ENCODE data around the gene SBNO2. TPM values are rescaled to one million over a fixed set of nuclear protein-coding genes. Genes with fewer than 3 reads are reported as not detected.
"Not testable (repeated sequence)": the region's sequence is repeated elsewhere in the genome, so short reads cannot be mapped to it uniquely, and the experiment has no call there.

SBNO2 gene
- total RNA-seq, 1 donor from 2014 or later: 14.7 TPM

- DNase-seq (ENCODE audit: missing footprints) (no peak), ATAC-seq (no peak)
- intact Hi-C loops (cut with DNase I): no loop called here
Observed at GRCh38 chr19:1115646-1116420, 58.2 kb downstream of the SBNO2 start.

GRCh38 chr19:1114728-1115127 lies 59.3 kb downstream of the SBNO2 start:
- ATAC-seq: not testable (repeated sequence)
- intact Hi-C loops (cut with DNase I): loop anchor here (5.0 kb wide), 1 partner anchor 78 kb away; no protein-coding TSS in a partner anchor

DNA sequence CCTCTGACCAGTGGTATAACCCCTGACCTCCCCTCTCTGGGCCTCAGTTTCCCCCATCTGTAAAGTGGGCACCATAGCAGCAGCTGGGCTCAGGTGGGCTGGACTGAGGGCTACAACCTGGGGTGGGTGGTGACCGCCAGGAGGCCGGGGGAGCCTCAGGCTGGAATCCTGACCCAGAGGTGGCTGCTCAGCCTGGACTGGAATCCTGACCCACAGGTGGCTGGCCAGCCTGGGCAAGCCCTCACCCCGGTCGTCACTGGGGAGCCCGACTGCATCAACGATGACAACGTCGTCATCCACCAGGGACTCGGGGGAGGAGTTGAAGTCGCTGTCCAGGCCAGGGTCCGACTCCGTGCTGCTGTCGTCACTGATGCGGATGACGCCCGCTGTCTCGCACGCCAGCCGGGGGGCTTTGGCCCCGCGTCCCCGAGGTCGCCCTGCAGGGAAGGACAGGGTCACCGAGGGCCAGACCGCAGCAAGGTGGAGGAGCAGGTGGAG lies 60.0 kb downstream of the SBNO2 start:
- intact Hi-C loops (cut with DNase I): loop anchor here (2.0 to 5.0 kb wide), 2 partner anchors 78 to 127 kb away; partner anchors contain the start of gene ATP5F1D
- ATAC-seq (no peak), DNase-seq (ENCODE audit: missing footprints) (no peak)

More at GRCh38 chr19:1114728-1115127, 59.3 kb downstream of the SBNO2 start:
- DNase-seq (ENCODE audit: missing footprints): not testable (repeated sequence)

DNA sequence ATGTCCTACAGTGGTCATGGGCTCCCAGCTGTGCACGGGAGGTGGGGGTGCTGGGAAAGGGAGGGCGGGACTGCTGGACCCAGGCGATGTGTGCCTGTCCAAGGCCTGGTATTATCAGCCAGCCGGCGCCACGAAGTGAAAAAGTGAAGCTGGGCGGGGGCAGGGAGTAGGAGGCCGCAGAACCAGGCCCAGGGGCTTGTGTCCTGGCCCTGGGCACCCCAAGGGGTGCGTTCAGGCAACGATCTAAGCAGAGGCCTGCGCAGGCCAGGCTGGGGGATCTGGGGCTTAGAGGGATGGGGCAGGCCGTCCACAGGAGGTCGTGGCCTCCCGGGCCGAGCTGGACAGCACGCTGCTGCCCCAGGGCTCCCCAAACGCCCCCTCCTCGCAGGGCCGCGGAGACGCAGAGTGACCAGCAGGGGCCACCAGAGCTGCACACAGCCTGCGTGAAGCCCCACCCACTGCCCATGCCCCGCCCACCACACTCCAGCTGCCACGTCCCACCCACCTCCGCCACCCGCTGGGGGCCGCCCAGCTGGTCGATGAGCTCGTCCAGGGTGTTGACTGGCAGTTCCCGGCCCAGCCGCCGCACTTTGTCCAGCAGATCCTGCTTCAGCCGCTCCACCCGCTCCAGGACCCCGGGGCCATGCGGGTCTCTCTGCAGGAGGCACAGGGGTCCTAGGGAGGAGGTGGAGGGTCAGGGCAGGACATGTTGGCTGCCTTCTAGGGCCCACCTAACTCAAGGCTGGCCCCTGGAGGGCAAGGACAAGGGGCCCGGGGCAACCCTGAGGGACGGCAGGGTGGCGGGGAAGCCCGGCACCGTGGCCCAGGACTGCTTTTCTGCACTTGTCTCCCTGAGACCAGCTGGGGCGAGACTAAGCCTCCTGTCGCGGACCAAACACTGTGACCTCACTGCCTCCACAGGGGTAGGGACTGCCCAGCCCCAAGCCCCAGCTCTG lies 60.8 kb downstream of the SBNO2 start:
- intact Hi-C loops (cut with DNase I): loop anchor here (2.0 to 5.0 kb wide), 2 partner anchors 79 to 127 kb away; partner anchors contain the start of gene ATP5F1D
- ATAC-seq: peak; percentile 94
- peak; percentile 97 for DNase-seq (ENCODE audit: missing footprints)

DNA sequence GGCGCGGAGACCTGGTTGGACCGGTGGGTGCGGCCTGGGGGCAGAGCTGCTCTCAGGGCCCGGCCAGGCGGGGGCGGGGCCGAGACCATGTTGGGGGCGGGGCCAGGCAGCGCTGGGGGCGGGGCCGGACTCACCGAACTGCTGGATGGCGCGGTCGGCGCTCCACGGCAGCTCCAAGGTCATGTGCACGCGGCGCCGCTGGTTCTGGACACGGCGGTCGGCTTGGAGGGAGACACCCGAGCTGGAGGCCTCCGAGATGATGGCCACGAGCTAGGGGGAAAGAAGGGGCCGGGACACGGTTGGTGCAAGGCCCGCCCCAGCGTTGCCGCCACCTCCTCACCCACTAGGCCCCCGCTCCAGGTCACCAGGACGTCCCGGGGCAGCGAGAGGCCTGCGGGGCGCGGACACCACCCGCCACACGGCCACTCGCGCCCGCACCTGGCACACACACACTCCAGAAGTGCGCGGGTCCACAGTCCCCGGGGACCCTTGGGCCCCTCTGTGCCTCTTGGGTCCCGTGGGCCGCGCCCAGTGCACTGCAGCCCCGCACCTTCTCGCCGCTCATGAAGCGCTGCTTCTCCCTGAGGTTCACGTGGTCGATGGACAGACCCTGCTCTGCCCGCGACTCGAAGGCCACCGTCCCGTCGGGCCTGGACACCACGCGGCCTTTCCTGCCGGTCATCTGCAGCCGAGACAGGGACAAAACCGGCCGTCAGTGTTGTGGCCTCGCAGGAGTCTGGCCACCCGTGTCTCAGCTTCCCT lies 61.6 kb downstream of the SBNO2 start:
- DNase-seq (ENCODE audit: missing footprints) (no peak), ATAC-seq (peak; percentile 26)
- intact Hi-C loops (cut with DNase I): loop anchor here (2.0 to 5.0 kb wide), 2 partner anchors 80 to 128 kb away; partner anchors contain the start of gene ATP5F1D

- ATAC-seq: no peak
- intact Hi-C loops (cut with DNase I): loop anchor here (2.0 to 5.0 kb wide), 2 partner anchors 81 to 129 kb away; partner anchors contain the start of gene ATP5F1D
- DNase-seq (ENCODE audit: missing footprints): no peak
Observed at GRCh38 chr19:1111641-1112267, 62.3 kb downstream of the SBNO2 start.

DNA sequence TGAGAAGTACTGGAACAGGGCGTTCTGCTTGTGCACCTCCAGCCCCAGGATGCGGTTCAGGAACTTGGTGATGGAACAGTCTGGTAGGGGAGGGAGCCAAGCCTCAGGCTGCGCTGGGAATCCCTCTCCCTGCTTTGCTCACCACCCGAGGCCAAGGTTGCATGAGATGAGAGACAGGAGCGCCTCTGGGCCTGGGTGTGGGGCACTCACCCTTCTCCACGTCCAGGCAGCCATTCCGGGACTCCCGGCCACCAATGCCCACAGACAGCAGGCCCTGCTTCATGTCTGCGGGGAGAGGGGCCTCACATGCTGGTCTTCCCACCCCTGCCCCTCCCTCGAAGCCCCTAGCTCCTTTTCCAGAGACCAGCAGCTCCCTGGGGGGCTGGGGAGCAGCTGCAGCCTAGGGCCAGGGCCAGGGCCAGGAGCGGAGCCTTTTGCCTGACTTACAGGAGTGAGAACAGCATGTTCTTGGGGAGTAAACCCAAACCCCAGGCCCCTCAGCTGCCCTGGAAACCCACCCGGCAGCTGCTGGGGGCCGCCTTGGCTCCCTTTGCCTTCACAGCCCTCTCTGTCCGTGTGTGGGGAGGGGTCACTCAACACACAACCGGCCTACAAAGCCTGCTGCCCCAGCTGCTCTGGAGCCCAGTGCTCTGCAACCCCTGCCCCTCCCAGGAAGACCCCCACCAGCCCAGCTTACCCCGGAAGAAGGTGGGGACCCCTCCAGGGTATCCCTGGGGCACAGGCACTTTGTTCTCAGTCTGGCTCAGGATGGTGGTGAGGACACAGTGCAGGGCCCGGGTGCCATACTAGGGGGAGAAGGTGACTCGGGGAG lies 63.0 kb downstream of the SBNO2 start:
- intact Hi-C loops (cut with DNase I): loop anchor here (5.0 kb wide), 1 partner anchor 81 kb away; no protein-coding TSS in a partner anchor
- DNase-seq (ENCODE audit: missing footprints): no peak
- no peak for ATAC-seq

DNA sequence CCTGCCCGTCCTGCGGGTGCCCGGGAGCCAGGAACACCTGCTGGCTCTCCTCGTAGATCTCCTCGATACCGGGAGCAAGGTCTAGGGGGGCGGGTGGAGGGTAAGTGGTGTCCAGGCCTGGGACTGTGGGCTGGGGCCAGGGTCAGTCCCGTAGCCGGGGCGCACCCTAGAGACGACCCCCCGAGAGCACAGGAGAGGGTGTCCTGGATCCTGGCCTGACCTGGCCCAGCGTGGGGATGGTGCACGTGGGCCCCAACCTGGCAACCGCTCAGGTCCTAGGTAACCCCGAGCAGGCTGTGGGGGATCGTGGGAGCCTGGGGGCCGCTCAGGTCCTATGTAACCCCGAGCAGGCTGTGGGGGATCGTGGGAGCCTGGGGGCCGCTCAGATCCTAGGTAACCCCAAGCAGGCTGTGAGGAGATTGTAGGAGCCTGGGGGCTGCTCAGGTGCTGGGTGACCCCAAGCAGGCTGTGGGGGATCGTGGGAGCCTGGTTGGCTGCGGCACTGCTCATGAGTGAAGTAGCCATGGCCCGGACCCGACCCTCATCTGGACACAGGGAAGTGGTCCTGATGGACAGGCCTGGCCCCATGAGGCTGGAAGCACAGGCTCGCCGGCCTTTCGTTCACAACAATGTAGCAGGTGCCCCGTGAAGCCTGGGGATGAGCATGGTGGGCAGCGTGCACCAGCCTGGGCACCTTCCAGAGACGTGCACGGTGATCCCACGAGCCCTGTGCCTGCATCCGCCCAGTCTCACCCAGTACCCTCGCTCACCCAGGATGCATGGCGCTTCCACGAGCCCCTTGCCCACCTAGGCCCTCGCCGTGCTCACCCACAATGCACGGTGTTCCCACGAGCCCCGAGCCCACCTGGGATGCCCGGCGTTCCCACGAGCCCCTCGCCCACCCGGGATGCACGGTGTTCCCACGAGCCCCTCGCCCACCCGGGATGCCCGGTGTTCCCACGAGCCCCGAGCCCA lies 64.1 kb downstream of the SBNO2 start:
- DNase-seq (ENCODE audit: missing footprints) (no peak), ATAC-seq (no peak)
- intact Hi-C loops (cut with DNase I): loop anchor here (5.0 kb wide), 1 partner anchor 82 kb away; no protein-coding TSS in a partner anchor

- no peak for ATAC-seq
- DNase-seq (ENCODE audit: missing footprints): no peak
- intact Hi-C loops (cut with DNase I): no loop called here
Observed at GRCh38 chr19:1109032-1109551, 65.0 kb downstream of the SBNO2 start.

DNA sequence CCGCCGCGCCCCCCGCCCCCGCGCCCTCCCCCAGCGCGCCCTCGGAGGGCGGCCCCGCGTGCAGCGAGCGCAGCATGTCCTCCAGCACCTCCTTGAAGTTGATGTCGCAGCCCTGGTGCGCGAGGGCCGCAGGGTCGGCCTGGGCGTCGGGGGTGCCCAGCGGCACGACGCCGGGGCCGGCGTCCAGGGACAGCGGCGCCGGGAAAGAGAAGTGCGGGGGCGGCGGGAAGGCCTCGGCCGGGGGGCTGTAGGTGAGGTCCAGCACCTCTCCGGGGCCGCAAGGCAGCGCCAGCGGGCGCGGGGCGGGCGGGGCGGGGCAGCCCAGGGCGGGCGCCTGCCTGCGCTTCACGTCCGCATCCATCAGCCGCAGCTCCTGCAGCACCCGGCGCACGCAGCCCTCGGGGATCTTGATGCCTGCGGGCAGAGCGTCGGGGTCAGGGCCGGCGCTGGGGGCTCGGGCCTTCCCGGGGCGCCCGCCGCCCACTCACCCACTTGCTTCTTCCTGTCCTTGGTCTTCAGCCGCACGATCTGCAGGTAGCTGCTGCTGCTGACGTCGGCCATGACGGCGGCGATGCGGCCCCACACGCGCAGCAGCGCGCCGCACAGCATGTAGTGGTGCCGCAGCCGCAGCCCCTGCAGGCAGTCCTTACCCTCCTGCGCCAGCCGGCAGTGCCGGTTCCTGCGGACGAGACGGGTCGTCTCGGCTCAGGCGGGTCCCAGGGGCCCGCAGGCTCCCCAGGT lies 65.6 kb downstream of the SBNO2 start:
- no peak for ATAC-seq
- no peak for DNase-seq (ENCODE audit: missing footprints)
- intact Hi-C loops (cut with DNase I): no loop called here

GRCh38 chr19:1107661-1108261 lies 66.3 kb downstream of the SBNO2 start:
- DNase-seq (ENCODE audit: missing footprints) (no peak), ATAC-seq (no peak)
- intact Hi-C loops (cut with DNase I): no loop called here

- intact Hi-C loops (cut with DNase I): no loop called here
- ATAC-seq (no peak), DNase-seq (ENCODE audit: missing footprints) (no peak)
Observed at GRCh38 chr19:1106841-1107660, 67.0 kb downstream of the SBNO2 start.

GRCh38 chr19:1105873-1106840 lies 67.9 kb downstream of the SBNO2 start:
- intact Hi-C loops (cut with DNase I): no loop called here

More at GRCh38 chr19:1105873-1106840, 67.9 kb downstream of the SBNO2 start:
- DNase-seq (ENCODE audit: missing footprints) (no peak), ATAC-seq (no peak)

Measured in Right ventricle myocardium inferior (tissue), 1 donor.